SK-N-MC (cell line): ENCODE results near the gene UTY.

Source experiments
- EZH2 ChIP-seq: fragments of 200-600 bp; sonication (generic); IDR thresholded peaks from one replicate; pipeline ENCODE4 v1.6.1; 2017; ENCODE audit warnings: antibody characterized with exemption
- POLR2AphosphoS5 ChIP-seq: IDR thresholded peaks from 2 replicates; pipeline ENCODE4 v1.6.1; 2012; ENCODE audit warnings: mild to moderate bottlenecking, low read depth, low read length, borderline replicate concordance

DNA sequence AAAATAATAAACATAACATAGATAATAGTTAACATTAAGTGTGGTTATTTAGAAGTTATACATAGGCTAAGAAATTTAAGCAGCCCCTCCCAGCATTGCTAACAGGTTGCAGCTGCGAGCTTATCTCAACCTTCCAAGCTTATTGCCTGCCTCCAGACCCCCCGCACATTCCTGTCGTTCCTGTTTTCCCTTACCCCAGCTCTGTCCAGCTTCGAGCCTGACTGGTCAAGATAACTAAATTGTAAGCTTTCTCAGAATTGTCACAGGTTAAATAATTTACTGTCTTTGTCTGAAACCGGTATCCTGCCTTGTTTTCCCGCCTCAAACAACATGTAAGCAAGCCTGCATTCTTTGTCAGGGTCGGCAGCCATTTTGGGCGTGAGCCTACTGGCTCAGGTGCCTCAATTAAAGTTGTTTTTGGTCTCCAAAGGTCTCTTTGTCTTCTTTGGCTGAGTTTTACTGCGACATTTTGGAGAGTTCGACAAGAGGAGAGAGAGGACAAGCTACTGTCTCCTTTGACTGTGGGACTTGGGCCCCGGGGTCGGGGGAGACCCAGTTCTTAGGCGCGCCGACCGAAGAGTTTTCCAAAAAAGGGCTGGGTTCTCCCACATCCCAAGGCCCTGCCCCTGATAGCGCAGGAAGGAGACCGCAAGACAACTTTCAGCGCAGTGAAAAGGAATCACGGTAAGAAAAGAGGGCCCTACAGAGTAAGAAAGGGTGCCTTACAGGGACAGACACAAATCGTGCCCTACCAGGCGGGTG is 44.4 kb downstream of the UTY start:
- TF ChIP-seq EZH2 = no peak
- no peak for TF ChIP-seq POLR2AphosphoS5
